Measurements from ENCODE around the gene TMEM242.

- TF ChIP-seq TBL1XR1 (IDR thresholded peaks at IDR 0.05; ENCODE audit: borderline replicate concordance, low read length, partially characterized antibody) (no peak), ELF1 (CRISPR knock-in tag; IDR thresholded peaks at IDR 0.05) (no peak), BRCA1 (CRISPR knock-in tag; IDR thresholded peaks at IDR 0.05) (no peak)
Observed at GRCh38 chr6:157358287-157358686, 35.0 kb upstream of the TMEM242 start.
